Epidermal melanocyte (primary cell): ENCODE data around the gene CRY1.

Experiments
- DNase-seq: peaks from one replicate; pipeline ENCODE4 v3.0.0; 2011; ENCODE audit warnings: low spot score; ENCODE audit not compliant: insufficient read length

Gene CRY1

DNA sequence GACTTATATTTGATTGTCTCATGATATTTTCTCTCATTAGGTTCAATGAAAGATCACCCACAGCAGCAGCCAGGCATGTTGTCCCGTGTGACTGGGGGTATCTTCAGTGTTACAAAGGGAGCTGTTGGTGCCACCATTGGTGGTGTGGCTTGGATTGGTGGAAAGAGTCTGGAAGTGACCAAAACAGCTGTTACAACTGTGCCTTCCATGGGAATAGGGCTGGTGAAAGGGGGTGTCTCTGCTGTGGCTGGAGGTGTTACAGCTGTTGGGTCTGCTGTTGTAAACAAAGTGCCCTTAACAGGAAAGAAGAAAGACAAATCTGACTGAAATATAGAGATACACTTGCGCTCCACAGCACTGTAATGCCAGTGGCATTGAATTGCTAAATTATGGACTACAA, 122.3 kb downstream of the CRY1 start:
- DNase-seq = no peak

GRCh38 chr12:106964526-106964925, 128.8 kb downstream of the CRY1 start:
- DNase-seq = no peak

DNA sequence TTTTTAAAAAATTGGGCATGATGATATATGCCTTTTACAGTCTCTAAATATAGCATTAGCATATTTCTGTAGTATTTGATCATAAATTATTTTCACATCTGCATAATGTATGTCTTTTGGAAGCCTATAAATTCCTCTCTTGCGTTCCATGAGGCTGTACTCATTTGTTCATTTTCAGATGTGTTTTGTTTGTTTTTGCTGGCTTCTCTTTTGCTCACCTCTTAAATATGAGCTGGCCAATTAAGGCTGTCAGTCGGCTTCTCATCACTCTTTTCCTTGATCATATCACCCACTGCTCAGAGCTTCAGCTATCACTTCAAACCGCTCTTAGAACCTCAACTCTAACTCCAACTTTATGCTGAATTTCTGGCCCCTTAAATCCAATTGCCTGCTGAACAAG, 131.1 kb downstream of the CRY1 start:
- no peak for DNase-seq

GRCh38 chr12:106960443-106960842, 132.9 kb downstream of the CRY1 start:
- DNase-seq = no peak

- no peak for DNase-seq
Measured at GRCh38 chr12:106957583-106957982, 135.8 kb downstream of the CRY1 start.

GRCh38 chr12:106956048-106956578, 137.2 kb downstream of the CRY1 start:
- peak; percentile 33 for DNase-seq

DNA sequence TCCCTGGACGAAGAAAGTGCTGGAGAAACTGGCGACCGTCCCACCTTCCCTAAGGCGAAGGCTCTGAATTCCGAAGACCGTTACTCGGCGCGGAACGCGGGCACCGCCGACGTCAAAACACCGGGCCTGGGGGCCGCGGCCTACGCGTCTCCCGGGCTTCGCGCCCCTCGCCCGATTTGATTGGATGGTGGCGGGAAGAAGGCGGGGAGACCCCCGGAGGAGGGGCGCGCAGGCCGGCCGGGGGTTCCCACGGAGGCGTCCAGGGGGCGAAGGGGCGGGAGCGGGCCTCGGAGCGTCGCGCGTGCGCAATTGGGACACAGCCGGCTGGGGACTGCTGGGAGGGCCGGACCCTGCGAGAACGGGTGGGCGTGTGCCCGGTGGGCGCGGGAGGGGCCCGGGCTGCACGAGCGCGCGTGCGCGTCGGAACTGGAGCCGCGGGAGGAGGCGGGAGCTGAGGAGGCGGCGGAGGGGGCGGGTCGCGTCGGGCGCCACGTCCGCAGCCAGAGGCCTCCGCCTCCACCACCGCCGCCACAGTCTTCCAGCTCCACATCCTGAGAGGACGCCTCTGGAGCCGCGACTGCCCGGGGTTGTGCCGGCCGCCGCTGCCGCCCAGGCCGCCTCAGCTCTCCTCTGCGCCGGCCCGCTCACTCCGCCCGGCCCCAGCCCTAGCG, 137.8 kb downstream of the CRY1 start, which contains the start of gene TMEM263:
Gene TMEM263 (plus strand): TSS at position 531 of the 671 bp plus-strand sequence. CDS start 11,210 bp downstream, outside the sequence.
- DNase-seq = peak; percentile 84

- DNase-seq = no peak
Measured at GRCh38 chr12:106954462-106955376, 138.6 kb downstream of the CRY1 start.

DNA sequence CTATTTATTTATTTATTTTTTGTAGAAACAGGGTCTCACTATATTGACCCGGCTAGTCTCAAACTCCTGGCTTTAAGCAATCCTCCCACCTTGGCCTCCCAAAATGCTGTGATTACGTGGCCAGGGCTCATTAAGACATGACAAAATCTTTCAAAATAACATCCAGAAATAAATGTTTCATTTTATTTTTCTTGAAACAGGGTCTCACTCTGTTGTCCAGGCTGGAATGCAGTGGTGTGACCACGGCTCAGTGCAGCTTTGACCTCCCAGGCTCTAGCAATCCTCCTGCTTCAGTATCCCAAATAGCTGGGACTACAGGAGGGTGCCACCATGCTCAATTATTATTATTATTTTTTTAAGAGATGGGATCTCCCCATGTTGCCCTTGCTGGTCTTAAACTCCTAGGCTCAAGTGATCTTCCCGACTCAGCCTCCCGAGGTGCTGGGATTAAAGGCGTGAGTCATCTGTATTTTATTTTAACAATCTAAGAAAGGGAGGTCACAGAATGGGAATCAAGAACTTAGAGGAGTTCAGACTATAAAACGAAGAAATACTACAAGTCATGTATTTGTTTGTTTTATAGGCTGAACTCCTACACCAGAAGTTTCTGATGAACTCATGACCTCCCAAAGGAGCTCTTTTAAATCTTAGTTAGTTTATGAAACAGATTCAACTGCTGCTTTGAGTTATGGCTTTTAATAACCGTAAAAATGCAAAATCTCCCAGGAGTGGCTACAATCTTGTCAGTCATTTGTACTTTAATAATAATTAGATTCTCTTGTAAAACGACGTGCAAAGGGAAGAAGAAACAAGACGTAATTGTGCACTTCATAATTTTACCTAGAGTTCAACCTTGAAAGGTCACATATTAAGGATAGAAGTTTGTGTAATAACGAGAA, 139.7 kb downstream of the CRY1 start:
- DNase-seq = no peak

- no peak for DNase-seq
Measured at GRCh38 chr12:106950591-106950990, 142.8 kb downstream of the CRY1 start.

DNA sequence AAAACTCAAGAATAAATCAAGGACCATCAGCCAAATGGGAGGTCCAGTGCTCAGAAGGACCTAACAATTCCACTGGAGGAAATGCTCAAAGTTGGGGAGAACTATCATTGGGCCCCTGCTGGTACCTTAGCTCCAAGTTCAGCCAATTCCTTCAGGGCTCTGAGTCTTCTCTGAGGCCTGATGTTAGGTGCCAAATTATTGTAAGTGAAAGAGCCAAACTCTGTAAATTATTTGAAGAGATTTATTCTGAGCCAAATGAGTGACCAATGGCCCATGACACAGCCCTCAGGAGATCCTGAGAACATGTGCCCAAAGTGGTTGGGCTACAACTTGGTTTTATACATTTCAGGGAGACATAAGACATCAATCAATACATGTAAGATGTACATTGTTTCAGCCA, 145.9 kb downstream of the CRY1 start:
- DNase-seq = no peak

GRCh38 chr12:106945261-106945851, 148.0 kb downstream of the CRY1 start:
- no peak for DNase-seq

- no peak for DNase-seq
Measured at GRCh38 chr12:106942775-106943174, 150.6 kb downstream of the CRY1 start.

GRCh38 chr12:106941481-106942156, 151.7 kb downstream of the CRY1 start:
- DNase-seq = no peak
